Spleen (tissue), 11 donors: ENCODE results near the gene GREB1. TPM values are rescaled to one million over a fixed set of nuclear protein-coding genes. Genes with fewer than 3 reads are reported as not detected.

Experiments used
- DNase-seq: peaks from one replicate; pipeline ENCODE4 v3.0.0-alpha.2; 2020
- H3K27ac ChIP-seq, 8 donors: fragments of 200-600 bp; sonication (generic) in 7 of 8; 1 replicate in 4 of 8; 2 replicates in 4 of 8; pipeline versions ENCODE4 v1.5.0 to v1.8.0; 2016 to 2021; ENCODE audit warnings: inconsistent platforms in 4 of 8, mild to moderate bottlenecking in 4 of 8, moderate library complexity in 1 of 8
- H3K27me3 ChIP-seq, 7 donors: fragments of 200-600 bp; sonication (generic) in 6 of 7; replicated peaks in 1 of 7; 1 replicate in 4 of 7; 2 replicates in 3 of 7; pipeline versions ENCODE4 v1.5.0 to v1.8.0; 2016 to 2021; ENCODE audit warnings: inconsistent platforms in 3 of 7, mild to moderate bottlenecking in 1 of 7
- H3K36me3 ChIP-seq, 6 donors: fragments of 200-600 bp; sonication (generic) in 5 of 6; 1 replicate in 4 of 6; 2 replicates in 2 of 6; pipeline versions ENCODE4 v1.5.0 to v1.8.0; 2016 to 2021; ENCODE audit warnings: inconsistent platforms in 2 of 6
- H3K4me1 ChIP-seq, 6 donors: fragments of 200-600 bp; sonication (generic) in 5 of 6; 1 replicate in 3 of 6; 2 replicates in 3 of 6; pipeline versions ENCODE4 v1.5.0 to v1.8.0; 2016 to 2021; ENCODE audit warnings: inconsistent platforms in 3 of 6
- H3K4me3 ChIP-seq, 8 donors: fragments of 200-600 bp; sonication (generic) in 7 of 8; 1 replicate in 4 of 8; 2 replicates in 4 of 8; pipeline versions ENCODE4 v1.5.0 to v1.8.0; 2016 to 2021; ENCODE audit warnings: inconsistent platforms in 4 of 8, mild to moderate bottlenecking in 4 of 8, moderate library complexity in 2 of 8
- H3K9me3 ChIP-seq, 8 donors: fragments of 200-600 bp; sonication (generic) in 7 of 8; 1 replicate in 4 of 8; 2 replicates in 4 of 8; pipeline versions ENCODE4 v1.5.0 to v1.8.0; 2016 to 2021; ENCODE audit warnings: inconsistent platforms in 4 of 8
- CTCF ChIP-seq, 11 experiments: fragments of 200-600 bp in 7 of 11; fragments of 450-650 bp in 4 of 11; sonication (generic) in 4 of 11; IDR thresholded peaks in 8 of 11; conservative IDR thresholded peaks in 3 of 11; 1 replicate in 7 of 11; 2 replicates in 4 of 11; pipeline versions ENCODE4 v1.4.0 to v1.8.0; 2016 to 2021; ENCODE audit warnings: antibody characterized with exemption in 11 of 11, inconsistent platforms in 4 of 11, mild to moderate bottlenecking in 1 of 11
- POLR2A ChIP-seq, 3 donors: fragments of 450-650 bp; IDR thresholded peaks; one replicate each; pipeline ENCODE4 v1.5.1; 2017; ENCODE audit warnings: antibody characterized with exemption in 3 of 3, mild to moderate bottlenecking in 1 of 3
- POLR2AphosphoS5 ChIP-seq, 3 donors: sonication (generic); formaldehyde crosslinking; IDR thresholded peaks; one replicate each; pipeline ENCODE4 v1.5.1; 2017; ENCODE audit warnings: antibody characterized with exemption in 3 of 3
- WGBS, 5 donors: extraction: QIAGEN DNeasy Blood & Tissue Kit in 3 of 5; methylation state at CpG; one replicate each; pipeline versions ENCODE4 v1.1.5 to v1.1.7; 2013 to 2018; 5-methylcytosine and 5-hydroxymethylcytosine counted together
- intact Hi-C: fragments of 100-400 bp; cut with DNase I; formaldehyde crosslinking; loops from one replicate; pipeline ENCODE4 v1.15.0; 2023; ENCODE audit warnings: low total_unique reads
- polyA plus RNA-seq, 3 donors: library from polyadenylated mRNA; stranded (reverse); fragments of 200-250 nt; gene quantifications; one replicate each; pipeline ENCODE4 v1.2.1, GENCODE V29; 2013
- total RNA-seq, 7 donors: library from RNA; depleted of rRNA in 3 of 7; stranded (reverse); fragments of >200 nt in 3 of 7; fragmentation: NEBNext Ultra II Directional in 4 of 7; extraction: Animal tissue kit (Norgen Biotek cat#: 25700) in 4 of 7; gene quantifications; one replicate each; pipeline versions ENCODE4 v1.1.0 to v1.2.1, GENCODE V29; 2016 to 2021
- donor health status: healthy with polysubstance abuse.
- donor health status: DM: no; HTN: no; CAD: no; lungs with moderate emphysema.
- donor health status: DM: no; HTN: no; CAD: no.
- donor health status: Bipolar disorder and iron deficiency.
- donor health status: healthy.
- donor health status: DM: no; HTN: no; CAD: no.
- donor health status: DM: yes; HTN: yes; CAD: no.

The GREB1 gene
- total and polyA plus RNA-seq, 10 donors = 0.06 to 1.6 (median 0.51) TPM; not detected in 1

- WGBS, 5 donors = 74 to 84% (median 76%) methylated on average over 3 of the region's 3 CpGs
- peaks cover 0 to 5% (median 0%) of the 10 kb centered on the region in 8 donors for H3K9me3 ChIP-seq
- no peaks in the 10 kb centered on the region for H3K36me3 ChIP-seq
- H3K27me3 ChIP-seq = peaks cover 0 to 54% (median 18%) of the 10 kb centered on the region in 7 donors
- no peak overlapping the region for H3K27ac ChIP-seq
- intact Hi-C loops = loop anchor here (5.0 kb wide), 1 partner anchor 52 kb away; no protein-coding TSS in a partner anchor
- no peak for DNase-seq
- no peak for TF ChIP-seq POLR2A (IDR thresholded peaks at IDR 0.05)
- TF ChIP-seq CTCF (IDR thresholded peaks at IDR 0.05 in 8 of 11, conservative IDR thresholded peaks at IDR 0.05 in 3 of 11) = no peak
- no peak for TF ChIP-seq POLR2AphosphoS5 (IDR thresholded peaks at IDR 0.05)
- peaks cover 0 to 7% (median 0%) of the 10 kb centered on the region in 6 donors for H3K4me1 ChIP-seq
- H3K4me3 ChIP-seq = no peak overlapping the region
These were observed 141.7 kb downstream of the GREB1 start for GRCh38 chr2:11675423-11676112.

GRCh38 chr2:11676640-11677039, 142.8 kb downstream of the GREB1 start:
- Histone ChIP-seq H3K27me3 (peaks cover 0 to 43% (median 18%) of the 10 kb centered on the region in 7 donors), H3K4me3 (no peak overlapping the region), H3K27ac (no peak overlapping the region), H3K4me1 (peaks cover 0 to 7% (median 0%) of the 10 kb centered on the region in 6 donors), H3K36me3 (no peaks in the 10 kb centered on the region), H3K9me3 (peaks cover 0 to 5% (median 0%) of the 10 kb centered on the region in 8 donors)
- intact Hi-C loops = loop anchor here (5.0 kb wide), 1 partner anchor 51 kb away; no protein-coding TSS in a partner anchor
- TF ChIP-seq POLR2AphosphoS5 (IDR thresholded peaks at IDR 0.05) (no peak), CTCF (IDR thresholded peaks at IDR 0.05 in 8 of 11, conservative IDR thresholded peaks at IDR 0.05 in 3 of 11) (no peak), POLR2A (IDR thresholded peaks at IDR 0.05) (no peak)
- DNase-seq = peak; percentile 52
- whole genome bisulfite sequencing, 5 donors = 44 to 56% (median 55%) methylated on average over 7 to 11 of the region's 11 CpGs

DNA sequence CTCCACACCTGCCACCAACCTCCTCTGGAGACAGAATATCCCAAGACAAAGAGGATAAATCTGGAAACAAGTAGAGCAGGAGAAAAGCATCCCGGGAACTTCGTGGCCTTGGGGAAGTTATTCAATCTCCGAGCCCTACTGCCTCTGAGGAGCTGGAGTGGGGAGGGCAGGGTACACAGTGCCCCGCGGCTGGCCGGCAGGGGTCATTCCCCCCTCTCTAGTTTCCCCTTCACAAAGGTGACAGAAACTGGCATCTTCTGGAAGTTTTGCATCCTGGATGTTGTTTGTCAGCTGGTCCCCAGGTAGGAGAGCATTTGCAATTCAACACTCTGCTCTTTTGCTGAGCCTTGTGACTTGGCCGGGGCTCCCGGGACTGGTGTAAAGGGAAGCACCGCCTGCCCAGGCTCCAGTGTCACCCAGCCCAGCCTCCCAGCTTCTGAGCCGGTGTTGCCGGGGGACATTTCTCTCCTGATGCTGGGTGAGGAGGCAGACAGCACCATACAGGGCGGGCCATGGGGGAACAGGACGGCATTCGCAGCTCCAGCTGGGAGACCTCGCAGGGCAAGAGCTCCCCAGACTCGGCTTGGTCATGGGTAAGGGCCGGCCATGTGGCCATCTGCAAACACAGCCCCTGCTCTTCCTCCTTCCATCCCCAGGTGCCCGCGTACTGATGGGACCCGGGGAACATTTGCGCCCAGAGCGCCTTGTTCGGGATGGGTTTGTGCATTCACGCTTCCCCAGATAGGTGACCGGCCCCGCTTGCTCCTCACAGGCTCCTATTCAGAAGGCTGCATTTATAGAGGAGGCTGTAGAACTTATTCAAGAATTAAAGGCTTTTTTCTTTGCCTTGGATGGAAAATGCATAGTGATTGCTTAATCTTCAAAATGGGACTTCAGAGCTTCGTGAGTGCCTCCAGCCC, 143.6 kb downstream of the GREB1 start:
- Histone ChIP-seq H3K4me1 (peaks cover 0 to 6% (median 0%) of the 10 kb centered on the region in 6 donors), H3K9me3 (peaks cover 0 to 5% (median 0%) of the 10 kb centered on the region in 8 donors), H3K4me3 (no peak overlapping the region), H3K36me3 (no peaks in the 10 kb centered on the region), H3K27ac (no peak overlapping the region), H3K27me3 (peaks cover 0 to 37% (median 18%) of the 10 kb centered on the region in 7 donors)
- intact Hi-C loops = loop anchor here (5.0 kb wide), 1 partner anchor 50 kb away; no protein-coding TSS in a partner anchor
- DNase-seq = peak; percentile 64
- 37 to 68% (median 48%) methylated on average over 14 to 27 of the region's 27 CpGs for WGBS, 5 donors
- TF ChIP-seq POLR2AphosphoS5 (IDR thresholded peaks at IDR 0.05) (no peak), CTCF (IDR thresholded peaks at IDR 0.05 in 8 of 11, conservative IDR thresholded peaks at IDR 0.05 in 3 of 11) (no peak), POLR2A (IDR thresholded peaks at IDR 0.05) (no peak)
